HG02642 (cell line): ENCODE results near the gene OTUD7B.
A peak's percentile ranks its signal among the peaks of the same experiment; 100 is the strongest.
"Not testable (repeated sequence)": the region's sequence is repeated elsewhere in the genome, so short reads cannot be mapped to it uniquely, and the experiment has no call there.

Experiments used
- ATAC-seq: cut with Tn5 transposase; IDR thresholded peaks from one replicate; pipeline ENCODE4 v1.9.1; 2021; ENCODE audit warnings: mild to moderate bottlenecking; ENCODE audit not compliant: unreplicated experiment, poor library complexity

The OTUD7B gene

DNA sequence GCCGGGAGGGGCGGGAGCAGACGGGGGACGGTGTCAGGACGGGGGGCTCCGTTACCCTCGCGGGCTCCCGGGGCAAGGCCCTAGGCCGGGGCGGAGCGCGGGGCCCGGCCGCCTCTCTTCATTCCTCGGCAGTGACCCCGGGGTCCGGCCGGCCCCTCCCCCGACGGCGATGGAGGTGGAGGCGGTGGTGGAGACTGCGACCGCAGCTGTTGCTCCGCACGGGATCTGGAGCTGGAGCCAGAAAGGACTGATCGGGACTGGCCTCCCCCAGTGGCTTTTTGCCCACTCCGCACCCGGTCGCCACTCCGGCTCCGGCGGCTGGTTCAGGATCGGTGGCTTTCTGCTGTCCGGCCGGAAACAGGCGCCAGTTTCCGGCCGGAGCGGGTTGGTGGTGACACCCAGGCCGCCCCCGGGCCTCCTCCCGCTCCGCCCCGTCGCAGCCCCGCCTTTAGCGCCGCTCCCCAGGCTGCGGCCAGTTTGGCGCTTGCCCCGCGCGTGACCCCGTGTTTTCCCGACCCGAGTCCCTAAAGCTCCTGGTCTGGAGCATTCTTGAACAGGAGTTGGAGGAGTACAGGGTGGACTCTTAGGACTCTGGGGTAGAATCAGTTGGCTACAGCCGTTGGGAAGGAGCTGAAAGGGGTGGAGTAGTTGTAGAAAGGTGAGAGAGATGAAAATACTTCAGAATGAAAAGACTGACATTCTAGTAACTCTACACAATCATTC, at the start of gene OTUD7B:
Gene OTUD7B (minus strand): TSS at position 334 of the 723 bp plus-strand sequence. CDS start 33,216 bp downstream, outside the sequence.
- peak; percentile 92 for ATAC-seq

DNA sequence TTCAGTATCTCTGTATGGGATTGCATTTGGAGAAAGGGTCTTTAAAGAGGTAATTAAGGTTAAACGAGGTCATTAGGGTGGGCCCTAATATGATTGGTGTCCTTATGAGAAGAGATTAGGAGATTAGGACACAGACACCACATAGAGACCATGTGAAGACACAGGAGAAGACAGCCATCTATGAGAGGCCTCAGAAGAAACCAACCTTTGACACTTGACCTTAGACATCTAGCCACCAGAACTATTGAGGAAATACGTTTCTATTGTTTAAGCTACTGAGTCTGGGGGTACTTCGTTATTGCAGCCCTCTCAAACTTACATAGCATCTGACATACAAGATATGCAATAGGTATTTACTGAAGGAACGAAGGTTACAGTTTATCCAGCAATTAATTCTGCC, 49.7 kb upstream of the OTUD7B start:
- no peak for ATAC-seq

DNA sequence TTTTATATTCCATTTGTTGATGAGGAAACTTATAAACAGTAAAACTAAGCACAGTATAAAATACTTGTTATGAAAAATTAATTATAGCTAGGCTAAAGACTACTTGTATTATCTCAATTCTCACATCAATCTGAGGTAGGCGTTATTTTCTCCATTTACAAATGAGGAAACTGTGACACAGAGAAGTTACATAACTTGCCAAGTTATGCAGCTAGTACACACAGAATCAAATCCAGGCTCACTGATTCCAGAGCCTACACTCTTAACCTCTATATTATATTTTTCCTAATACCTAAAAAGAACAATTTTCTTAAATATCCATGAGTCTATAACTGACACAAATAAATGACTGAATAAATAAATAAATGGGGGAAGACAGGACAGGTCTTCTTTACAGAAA, 45.9 kb upstream of the OTUD7B start:
- ATAC-seq, result no peak

DNA sequence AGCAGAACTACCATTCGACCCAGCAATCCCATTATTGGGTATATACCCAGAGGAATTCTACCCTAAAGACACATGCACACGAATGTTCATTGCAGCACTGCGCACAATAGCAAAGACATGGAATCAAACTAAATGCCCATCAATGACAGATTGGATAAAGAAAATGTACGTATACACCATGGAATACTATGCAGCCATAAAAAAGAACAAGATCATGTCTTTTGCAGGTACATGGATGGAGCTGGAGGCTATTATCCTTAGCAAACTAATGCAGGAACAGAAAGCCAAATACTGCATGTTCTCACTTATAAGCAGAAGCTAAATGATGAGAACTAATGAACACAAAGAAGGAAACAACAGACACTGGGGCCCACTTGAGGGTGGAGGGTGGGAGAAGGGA, 45.0 kb upstream of the OTUD7B start:
- ATAC-seq, result not testable (repeated sequence)

DNA sequence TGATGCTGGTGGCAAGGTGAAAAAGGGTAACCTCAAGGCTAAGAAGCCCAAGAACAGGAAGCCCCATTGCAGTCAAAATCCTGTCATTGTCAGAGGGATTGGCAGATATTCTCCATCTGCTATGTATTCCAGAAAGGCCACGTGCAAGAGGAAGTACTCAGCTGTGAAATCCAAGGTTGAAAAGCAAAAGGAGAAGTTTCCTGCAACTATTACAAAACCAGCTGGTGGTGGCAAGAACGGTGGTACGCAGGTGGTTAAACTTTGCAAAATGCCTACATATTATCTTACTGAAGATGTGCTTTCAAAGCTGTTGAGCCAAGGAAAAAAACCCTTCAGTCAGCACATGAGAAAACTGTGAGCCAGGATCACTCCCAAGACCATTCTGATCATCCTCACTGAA, 43.4 kb upstream of the OTUD7B start:
- ATAC-seq, result no peak

DNA sequence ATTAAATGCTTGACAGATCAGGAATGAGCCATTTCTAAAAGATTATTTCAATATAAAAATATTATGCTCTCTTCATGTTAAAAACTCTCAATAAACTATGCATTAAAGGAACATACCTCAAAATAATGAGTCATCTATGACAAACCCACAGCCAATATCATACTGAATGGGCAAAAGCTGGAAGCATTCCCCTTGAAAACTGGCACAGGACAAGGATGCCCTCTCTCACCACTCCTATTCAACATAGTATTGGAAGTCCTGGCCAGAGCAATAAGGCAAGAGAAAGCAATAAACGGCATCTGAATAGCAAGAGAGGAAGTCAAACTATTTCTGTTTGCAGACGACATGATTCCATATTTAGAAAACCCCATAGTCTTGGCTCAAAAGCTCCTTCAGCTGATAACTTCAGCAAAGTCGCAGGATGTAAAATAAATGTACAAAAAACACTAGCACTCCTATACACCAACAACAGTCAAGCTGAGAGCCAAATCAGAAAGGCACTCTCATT, 41.4 kb upstream of the OTUD7B start:
- ATAC-seq, result not testable (repeated sequence)

DNA sequence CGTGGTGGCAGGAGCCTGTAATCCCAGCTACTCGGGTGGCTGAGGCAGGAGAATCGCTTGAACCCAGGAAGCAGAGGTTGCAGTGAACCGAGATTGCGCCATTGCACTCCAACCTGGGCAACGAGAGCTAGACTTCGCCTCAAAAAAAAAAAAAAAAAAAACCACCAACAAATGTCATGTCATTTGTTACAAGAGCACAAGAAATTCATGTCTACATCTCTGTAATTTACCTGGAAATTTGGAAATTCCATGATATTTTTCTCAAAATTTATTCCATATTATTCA, 40.5 kb upstream of the OTUD7B start:
- ATAC-seq, result no peak

DNA sequence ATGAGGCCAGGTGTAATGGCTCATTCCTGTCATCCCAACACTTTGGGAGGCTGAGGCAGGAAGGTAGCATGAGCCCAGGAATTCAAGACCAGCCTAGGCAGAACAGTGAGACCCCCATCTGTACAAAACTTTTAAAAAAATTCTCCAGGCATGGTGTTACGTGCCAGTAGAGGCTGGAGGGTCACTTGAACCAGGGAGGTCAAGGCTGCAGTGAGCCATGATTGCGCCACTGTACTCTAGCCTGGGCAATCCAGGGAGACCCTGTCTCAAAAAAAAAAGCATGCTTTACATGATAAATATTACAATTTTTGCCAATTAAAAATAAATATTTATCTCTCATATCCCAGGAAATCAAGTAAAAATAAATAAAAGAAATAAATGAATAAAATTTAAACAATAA, 39.4 kb upstream of the OTUD7B start:
- ATAC-seq, result no peak

DNA sequence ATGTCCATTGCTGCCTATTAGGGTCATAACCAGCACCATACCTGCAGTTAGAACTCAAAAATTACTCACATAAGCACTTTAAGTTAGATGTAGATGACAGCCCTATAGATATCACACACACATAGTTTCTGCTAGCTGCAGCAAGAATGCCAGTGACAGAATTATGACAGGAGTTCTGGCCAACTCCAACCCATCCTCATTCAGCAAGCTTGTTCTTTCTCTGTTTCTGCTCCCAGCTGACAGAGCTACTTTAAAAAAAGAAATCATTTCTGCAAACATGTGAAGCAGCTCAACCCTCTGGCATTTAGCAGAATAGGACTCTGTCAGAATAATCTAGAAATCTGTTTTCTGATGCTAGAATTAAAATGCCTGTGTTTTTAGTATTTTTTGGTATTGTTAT, 23.8 kb upstream of the OTUD7B start:
- no peak for ATAC-seq

DNA sequence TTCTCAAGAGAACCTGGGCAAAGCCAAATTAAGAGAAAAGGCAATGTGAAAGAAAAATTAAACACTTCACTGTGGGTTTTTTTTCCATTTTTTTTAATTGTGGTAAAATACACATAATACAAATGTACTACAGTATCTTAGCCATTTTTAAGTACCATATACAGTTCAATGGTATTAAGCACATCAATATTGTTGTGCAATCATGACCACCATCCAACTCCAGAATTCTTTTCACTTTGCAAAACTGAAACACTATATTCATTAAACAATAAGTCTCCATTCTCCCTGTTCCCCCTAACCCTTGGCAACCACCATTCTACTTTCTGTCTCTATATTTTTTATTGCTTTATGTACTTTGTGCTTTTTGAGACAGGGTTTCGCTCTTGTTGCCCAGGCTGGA, 17.8 kb upstream of the OTUD7B start:
- no peak for ATAC-seq

DNA sequence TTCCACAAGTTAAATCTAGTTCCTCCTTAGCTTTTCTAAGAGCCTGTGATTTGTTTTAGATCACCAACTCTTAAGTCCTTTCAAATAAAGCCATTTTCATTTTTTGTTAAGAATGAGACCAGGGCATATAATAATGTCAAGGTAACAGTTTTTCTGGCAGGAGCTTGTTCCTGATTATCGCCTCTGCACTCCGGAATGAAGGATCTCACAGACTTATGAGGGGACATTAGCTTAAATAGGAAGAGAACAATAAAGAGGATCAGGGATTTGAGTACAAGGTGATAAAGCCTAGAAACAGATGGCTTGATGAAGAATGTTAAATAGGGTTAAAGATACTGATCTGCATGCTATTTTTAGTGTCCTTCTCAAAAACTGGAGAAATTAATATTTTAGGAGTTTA, 13.6 kb upstream of the OTUD7B start:
- ATAC-seq, result no peak

DNA sequence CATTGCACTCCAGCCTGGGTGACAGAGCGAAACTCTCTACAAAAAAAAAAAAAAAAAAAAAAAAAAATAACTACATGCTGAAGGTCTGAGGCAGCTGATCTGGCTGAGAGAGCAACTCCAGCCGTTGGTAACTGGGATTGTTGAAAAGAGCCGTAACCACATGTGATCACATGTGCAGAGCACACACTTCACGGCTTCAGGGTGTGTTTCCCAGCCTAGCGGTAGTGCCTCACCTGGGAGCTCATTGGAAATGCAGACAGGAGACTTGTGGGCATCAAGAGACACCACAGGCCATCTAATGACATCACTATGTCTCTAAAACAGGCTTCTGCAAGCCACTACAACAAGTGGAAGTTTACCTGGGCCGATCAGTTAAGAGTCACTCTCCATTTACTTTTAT, 11.8 kb upstream of the OTUD7B start:
- no peak for ATAC-seq

DNA sequence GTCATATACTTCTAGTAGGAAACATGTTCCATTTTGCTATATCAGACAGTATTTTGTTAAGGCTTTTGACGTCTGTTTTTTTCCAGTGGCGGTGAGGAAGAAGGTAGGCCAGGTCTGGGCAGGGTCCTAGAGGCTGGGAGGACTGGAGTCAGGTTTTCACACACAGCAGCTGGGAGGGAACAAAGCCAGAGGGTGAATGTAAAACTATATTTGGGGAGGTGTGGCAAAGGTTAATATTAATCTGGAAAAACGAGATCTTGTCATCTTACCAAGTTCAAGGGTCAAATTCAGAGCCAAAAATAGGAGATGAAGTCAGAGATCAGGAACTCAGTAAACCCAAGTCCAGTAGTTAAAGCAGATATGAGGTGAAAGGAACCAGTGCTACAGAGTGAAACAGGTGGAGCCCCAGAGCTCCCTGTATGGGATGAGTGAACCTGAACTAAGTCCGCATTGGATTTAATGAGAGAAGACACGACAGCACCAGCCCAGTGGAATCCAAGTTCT, 10.7 kb upstream of the OTUD7B start:
- ATAC-seq, result no peak

DNA sequence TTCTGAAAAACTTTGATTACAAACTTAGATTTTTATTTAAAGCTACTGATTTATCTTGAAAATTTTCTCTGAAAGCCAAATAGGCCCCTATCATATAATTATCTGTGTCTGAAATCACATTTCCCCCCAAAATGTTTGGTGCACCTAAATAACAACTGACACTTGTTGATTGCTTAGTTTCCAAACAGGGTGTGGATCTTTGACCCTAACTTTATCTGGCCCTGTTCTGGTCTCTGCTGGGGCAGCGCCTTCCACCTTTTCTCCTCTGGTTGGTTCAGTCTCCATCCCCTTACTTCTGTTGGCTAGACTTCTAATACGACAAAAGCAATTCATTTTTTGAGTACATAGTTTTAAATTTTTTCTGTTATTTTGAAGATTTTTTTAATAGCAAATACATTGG, 10.2 kb upstream of the OTUD7B start:
- no peak for ATAC-seq

DNA sequence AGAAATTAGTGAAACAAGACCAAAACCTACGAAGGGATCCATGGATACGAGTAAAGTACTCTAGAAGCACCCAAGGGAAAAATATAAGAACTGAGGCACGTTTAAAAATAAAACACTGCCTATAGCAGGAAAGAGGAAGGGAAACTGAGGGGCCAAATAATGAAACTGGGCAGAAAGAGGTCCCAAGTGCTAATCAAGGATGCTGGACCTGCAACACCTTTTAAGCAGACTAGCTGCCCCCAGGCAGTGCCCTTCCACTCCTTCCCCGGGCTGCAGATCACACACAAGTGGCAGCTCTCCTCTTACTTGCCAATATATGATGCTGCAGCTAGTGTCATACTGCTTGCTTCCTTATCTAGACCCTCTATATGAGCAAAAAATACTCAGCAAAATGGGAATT, 7.6 kb upstream of the OTUD7B start:
- no peak for ATAC-seq

DNA sequence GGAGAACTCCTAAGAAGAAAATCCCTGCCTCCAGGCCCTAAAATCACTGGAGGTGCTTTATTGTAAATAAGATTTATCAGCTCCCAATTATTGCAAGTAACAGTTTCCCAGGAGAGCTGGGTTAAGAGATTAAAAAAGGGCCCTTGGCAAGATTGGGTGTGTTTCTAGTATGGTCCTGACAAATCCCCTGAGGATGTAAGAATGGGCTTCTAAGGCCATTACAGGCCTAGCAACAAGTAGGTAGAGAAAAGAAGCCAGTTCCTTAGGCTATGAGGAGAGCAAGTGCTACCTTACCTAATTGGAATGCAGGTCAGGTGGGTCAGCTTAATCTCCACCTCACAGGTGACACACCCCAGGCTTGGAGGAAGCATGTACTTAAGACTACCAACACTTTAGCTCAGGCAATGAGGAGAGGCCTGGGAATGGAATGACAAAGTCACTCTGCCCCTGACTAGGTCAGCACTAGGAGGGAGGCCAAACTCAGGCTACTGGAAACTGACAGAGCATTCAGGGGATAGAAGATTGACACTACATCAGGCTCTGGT, 6.8 kb upstream of the OTUD7B start:
- no peak for ATAC-seq

DNA sequence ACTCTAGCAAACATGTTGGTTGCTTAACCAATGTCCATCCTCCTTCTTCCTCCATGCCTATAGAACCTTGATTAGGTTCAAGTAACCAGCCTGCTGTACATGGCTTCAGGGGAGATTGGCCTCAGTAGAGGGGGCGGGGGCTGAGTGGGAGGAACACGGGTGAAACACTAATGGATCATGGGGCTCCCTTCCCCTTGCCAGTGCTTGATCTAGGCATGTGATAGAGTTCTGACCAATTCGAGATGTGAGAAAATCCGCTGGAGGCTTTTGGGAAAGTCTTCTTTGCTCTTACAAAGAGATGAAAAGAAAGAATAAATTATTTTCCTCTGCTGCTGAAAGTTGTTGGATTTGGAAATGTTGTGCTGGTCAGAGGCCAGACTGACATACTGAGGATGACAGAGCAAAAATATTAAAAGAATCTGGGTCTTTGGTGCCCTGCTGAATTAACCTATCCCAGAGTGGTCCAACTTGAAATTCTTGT, 5.2 kb upstream of the OTUD7B start:
- no peak for ATAC-seq

DNA sequence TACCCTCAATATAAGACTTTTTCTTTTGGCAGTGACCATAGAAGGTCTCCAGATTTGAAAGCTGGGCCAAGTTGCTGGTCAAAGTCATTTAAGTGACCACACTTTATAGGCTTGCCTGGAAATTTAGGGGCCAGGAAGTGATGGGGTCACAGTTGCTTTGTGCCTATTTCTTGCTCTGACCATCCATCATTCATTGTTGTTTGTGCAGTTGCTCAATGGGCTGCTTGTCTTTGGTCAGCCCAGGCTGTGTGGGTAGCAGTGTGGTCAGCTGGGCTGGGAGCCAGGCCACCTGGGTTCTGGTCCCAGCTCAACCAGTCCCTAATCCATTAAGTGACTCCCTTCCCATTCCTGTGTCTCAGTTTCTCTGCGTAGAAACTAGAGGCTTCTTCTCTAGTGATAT, 2.1 kb upstream of the OTUD7B start:
- ATAC-seq, result no peak

DNA sequence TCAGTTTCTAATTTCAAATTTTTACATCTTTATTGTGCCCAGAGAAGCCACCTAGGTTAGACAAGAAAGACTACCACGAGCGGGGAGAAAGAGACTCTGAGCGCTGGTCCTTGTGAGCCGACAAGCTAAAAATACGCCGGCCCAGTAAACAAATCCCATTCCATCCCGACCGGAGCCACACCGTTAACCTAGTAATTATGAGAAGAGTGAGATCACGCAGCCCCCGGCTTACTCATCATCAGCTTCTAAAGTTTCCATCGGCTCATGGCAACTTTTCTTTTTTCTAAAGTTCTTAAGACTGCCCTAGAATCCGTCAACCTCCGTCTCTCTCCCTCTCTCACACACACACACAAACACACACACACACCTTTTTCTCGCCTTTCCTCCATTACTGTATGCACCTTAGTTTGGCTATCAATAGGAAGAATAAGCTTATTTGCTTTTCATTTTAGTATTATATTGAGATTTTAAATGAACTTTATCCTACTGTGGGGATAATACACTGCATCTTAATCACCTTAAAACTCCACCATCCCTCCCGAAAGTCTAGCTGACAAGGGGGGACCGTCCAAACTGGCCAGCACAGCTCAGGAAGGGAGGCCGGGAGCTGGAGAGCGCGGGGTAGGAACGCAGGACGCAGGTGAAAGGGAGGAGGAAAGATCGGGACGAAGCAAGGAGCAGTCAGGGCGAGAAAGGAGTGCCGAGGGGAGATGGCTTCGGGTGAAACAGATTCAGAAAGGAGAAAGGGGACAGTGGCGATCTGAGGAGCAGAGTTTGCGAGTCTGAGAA, 728 bp downstream of the OTUD7B start:
- no peak for ATAC-seq

DNA sequence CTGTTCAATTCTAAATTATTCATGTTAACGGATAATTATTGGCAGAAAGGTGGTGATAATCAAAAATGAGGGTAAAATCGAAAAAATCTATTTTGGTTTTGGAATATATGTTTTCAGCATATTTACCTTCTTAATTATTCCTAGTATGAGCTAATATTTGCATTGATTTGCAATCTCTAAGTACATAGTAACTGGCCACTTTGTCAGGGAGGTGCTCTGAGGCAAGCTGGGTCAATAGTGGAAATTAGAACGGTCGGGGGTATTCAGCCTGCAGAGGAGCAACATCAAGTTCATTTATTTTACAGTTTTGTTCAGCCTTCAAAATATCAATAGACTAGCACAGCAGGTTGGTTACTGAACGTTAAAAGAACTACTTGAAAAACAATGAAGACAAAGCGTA, 1.8 kb downstream of the OTUD7B start:
- no peak for ATAC-seq

DNA sequence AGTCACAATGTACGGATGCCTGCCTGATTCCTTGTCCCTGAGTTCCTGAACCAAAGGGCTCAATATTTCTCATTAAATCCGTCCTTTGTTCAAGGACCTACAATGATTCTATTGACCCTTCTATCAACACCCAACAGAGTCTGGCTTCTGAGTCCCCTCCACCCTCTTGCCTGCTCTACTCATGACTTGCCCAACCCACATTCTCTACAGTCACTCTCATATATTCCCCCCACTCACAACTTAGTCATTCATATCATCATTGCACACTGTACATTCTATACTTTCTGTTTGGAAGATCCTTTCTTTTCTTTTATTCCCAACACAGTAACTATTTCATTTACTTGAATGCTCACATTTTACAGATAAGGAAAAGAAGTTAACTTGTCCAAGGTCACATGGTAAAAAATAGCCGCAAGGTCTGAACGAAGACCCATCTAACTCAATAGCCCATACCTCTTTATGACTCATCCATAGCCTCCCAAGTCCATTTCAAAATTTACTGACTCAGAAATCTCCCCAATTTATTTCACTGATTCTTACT, 3.6 kb downstream of the OTUD7B start:
- ATAC-seq, result no peak
